HG02852 (cell line): ENCODE measurements around the gene THSD7A.
A peak's percentile ranks its signal among the peaks of the same experiment; 100 is the strongest.

ENCODE experiments used
- ATAC-seq: cut with Tn5 transposase; IDR thresholded peaks from one replicate; pipeline ENCODE4 v1.9.1; 2021; ENCODE audit warnings: mild to moderate bottlenecking, moderate library complexity; ENCODE audit not compliant: unreplicated experiment

THSD7A gene

GRCh38 chr7:11591943-11592342 is 240.1 kb downstream of the THSD7A start:
- no peak for ATAC-seq

GRCh38 chr7:11591055-11591633 is 240.9 kb downstream of the THSD7A start:
- no peak for ATAC-seq

GRCh38 chr7:11589251-11589650 is 242.7 kb downstream of the THSD7A start:
- no peak for ATAC-seq

- no peak for ATAC-seq
Observed at GRCh38 chr7:11587814-11588213, 244.2 kb downstream of the THSD7A start.

- no peak for ATAC-seq
Observed at GRCh38 chr7:11587048-11587447, 244.9 kb downstream of the THSD7A start.

- ATAC-seq, result no peak
Observed at GRCh38 chr7:11584406-11585031, 247.5 kb downstream of the THSD7A start.

- no peak for ATAC-seq
Observed at GRCh38 chr7:11579141-11579540, 252.9 kb downstream of the THSD7A start.

- no peak for ATAC-seq
Observed at GRCh38 chr7:11576310-11576709, 255.7 kb downstream of the THSD7A start.

GRCh38 chr7:11573128-11573750 is 258.8 kb downstream of the THSD7A start:
- ATAC-seq, result no peak

GRCh38 chr7:11570922-11571550 is 261.0 kb downstream of the THSD7A start:
- ATAC-seq, result no peak

GRCh38 chr7:11570205-11570604 is 261.8 kb downstream of the THSD7A start:
- ATAC-seq, result no peak

GRCh38 chr7:11567571-11567970 is 264.4 kb downstream of the THSD7A start:
- no peak for ATAC-seq

GRCh38 chr7:11557627-11558026 is 274.4 kb downstream of the THSD7A start:
- ATAC-seq, result peak; percentile 89

- no peak for ATAC-seq
Observed at GRCh38 chr7:11552676-11553296, 279.2 kb downstream of the THSD7A start.

GRCh38 chr7:11551470-11551869 is 280.5 kb downstream of the THSD7A start:
- ATAC-seq, result no peak

- ATAC-seq, result no peak
Observed at GRCh38 chr7:11548532-11548931, 283.5 kb downstream of the THSD7A start.

- no peak for ATAC-seq
Observed at GRCh38 chr7:11541330-11541729, 290.7 kb downstream of the THSD7A start.

GRCh38 chr7:11540271-11540761 is 291.7 kb downstream of the THSD7A start:
- ATAC-seq, result no peak

- no peak for ATAC-seq
Observed at GRCh38 chr7:11539853-11540252, 292.1 kb downstream of the THSD7A start.

GRCh38 chr7:11538751-11539299 is 293.2 kb downstream of the THSD7A start:
- ATAC-seq, result no peak

- ATAC-seq, result no peak
Observed at GRCh38 chr7:11533229-11533820, 298.7 kb downstream of the THSD7A start.
